GM18508 (cell line): ENCODE measurements around the gene RNU4-1.
"Not testable (repeated sequence)": the region's sequence is repeated elsewhere in the genome, so short reads cannot be mapped to it uniquely, and the experiment has no call there.

Source experiments
- ATAC-seq: cut with Tn5 transposase; IDR thresholded peaks from one replicate; pipeline ENCODE4 v1.9.1; 2021; ENCODE audit warnings: moderate number of reproducible peaks; ENCODE audit not compliant: insufficient read depth, unreplicated experiment

The RNU4-1 gene

GRCh38 chr12:120259418-120260202 lies 33.4 kb downstream of the RNU4-1 start:
- ATAC-seq = no peak

GRCh38 chr12:120258323-120258896 lies 34.6 kb downstream of the RNU4-1 start:
- no peak for ATAC-seq

- ATAC-seq = no peak
These were observed 35.8 kb downstream of the RNU4-1 start for GRCh38 chr12:120257041-120257821.

GRCh38 chr12:120254809-120255208 lies 38.2 kb downstream of the RNU4-1 start:
- ATAC-seq = no peak

- not testable (repeated sequence) for ATAC-seq
These were observed 39.7 kb downstream of the RNU4-1 start for GRCh38 chr12:120253313-120253712.

- no peak for ATAC-seq
These were observed 40.7 kb downstream of the RNU4-1 start for GRCh38 chr12:120252071-120252906.

GRCh38 chr12:120251364-120252070 lies 41.5 kb downstream of the RNU4-1 start:
- not testable (repeated sequence) for ATAC-seq

GRCh38 chr12:120249875-120250795 lies 42.9 kb downstream of the RNU4-1 start:
- no peak for ATAC-seq

- no peak for ATAC-seq
These were observed 43.7 kb downstream of the RNU4-1 start for GRCh38 chr12:120249266-120249874.

- no peak for ATAC-seq
These were observed 45.4 kb downstream of the RNU4-1 start for GRCh38 chr12:120247621-120248030.

- no peak for ATAC-seq
These were observed 45.9 kb downstream of the RNU4-1 start for GRCh38 chr12:120247183-120247582.

GRCh38 chr12:120246705-120247104 lies 46.3 kb downstream of the RNU4-1 start:
- not testable (repeated sequence) for ATAC-seq
